ENCODE results near the gene USP9Y.
A peak's percentile ranks its signal among the peaks of the same experiment; 100 is the strongest.

USP9Y gene

DNA sequence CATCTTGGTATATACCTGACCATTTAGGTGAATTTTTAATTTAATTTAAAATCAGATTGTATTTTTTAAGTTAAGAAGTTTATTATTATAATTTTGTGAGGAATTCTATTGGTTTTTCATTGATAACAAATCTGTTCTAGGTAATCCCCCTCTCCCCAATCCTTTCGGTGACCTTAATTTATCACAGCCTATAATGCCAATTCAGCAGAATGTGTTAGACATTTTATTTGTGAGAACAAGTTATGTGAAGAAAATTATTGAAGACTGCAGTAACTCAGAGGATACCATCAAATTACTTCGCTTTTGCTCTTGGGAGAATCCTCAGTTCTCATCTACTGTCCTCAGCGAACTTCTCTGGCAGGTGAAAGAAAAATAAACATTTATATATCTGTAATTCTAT, 145.8 kb downstream of the USP9Y start:
- Histone ChIP-seq H3K4me1 (ENCODE audit: control insufficient read depth, insufficient read depth, low read length, poor library complexity, severe bottlenecking) (no peaks in the 10 kb centered on the region), H3K27ac (ENCODE audit: low read depth, low read length, severe bottlenecking) (no peak overlapping the region), H3K9me3 (ENCODE audit: control insufficient read depth, low read length) (no peaks in the 10 kb centered on the region), H3K4me3 (ENCODE audit: extremely low read depth, insufficient read depth, low read length, poor library complexity, severe bottlenecking) (no peak overlapping the region), H3K36me3 (ENCODE audit: control insufficient read depth, insufficient read depth, low read length) (peaks cover 21% of the 10 kb centered on the region)
- no CpG with 5 or more reads among the region's 3 CpGs for WGBS, 2 experiments (ENCODE audit: insufficient coverage in 2 of 2)

DNA sequence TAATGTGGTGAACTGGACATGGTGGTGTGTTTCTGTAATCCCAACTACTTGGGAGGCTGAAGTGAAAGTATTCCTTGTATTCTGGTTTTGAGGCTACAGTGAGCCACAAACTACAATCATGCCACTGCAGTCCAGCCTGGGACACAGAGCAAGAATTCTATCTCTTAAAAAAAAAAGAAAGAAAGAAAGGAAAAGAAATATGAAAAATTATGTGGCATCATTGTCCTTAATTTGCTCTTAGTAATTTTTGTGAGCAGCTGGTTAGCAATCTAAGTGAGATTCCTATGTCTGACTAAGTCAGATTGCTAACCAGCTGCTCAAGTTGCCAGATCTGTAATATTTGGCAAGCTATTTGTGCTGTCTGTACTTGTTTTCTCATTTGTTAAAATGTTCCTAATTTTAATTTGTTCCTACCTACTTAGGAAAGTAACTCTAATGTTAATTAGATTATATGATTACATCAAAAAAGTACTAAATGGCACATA, 154.8 kb downstream of the USP9Y start:
- peaks cover 13% of the 10 kb centered on the region for H3K36me3 ChIP-seq (ENCODE audit: control insufficient read depth, insufficient read depth, low read length)
- no peaks in the 10 kb centered on the region for H3K9me3 ChIP-seq (ENCODE audit: control insufficient read depth, low read length)
- no peak overlapping the region for H3K27ac ChIP-seq (ENCODE audit: low read depth, low read length, severe bottlenecking)
- no peak overlapping the region for H3K4me3 ChIP-seq (ENCODE audit: extremely low read depth, insufficient read depth, low read length, poor library complexity, severe bottlenecking)
- H3K4me1 ChIP-seq (ENCODE audit: control insufficient read depth, insufficient read depth, low read length, poor library complexity, severe bottlenecking) = no peaks in the 10 kb centered on the region

DNA sequence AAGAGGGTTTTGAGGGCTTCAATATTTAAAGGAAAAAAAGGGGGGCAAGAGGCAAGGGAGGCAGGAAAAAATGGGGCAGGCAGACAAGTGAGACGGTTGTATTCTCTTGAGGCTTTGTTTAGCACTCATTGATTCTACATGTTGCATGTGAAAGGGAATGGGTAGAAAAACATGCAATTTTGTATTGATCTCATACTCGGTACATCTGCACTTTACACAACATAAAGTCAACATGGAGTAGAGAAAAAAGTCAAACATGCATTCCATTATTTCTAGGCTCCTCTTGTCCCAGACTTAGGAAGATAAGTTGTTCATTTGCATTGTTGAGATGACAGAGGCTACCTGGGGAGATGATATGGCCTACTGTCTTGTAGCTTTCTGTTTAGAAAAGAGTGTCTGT, 166.9 kb downstream of the USP9Y start:
- Histone ChIP-seq H3K4me1 (ENCODE audit: control insufficient read depth, insufficient read depth, low read length, poor library complexity, severe bottlenecking) (no peaks in the 10 kb centered on the region), H3K27ac (ENCODE audit: low read depth, low read length, severe bottlenecking) (no peak overlapping the region), H3K4me3 (ENCODE audit: extremely low read depth, insufficient read depth, low read length, poor library complexity, severe bottlenecking) (no peak overlapping the region), H3K9me3 (ENCODE audit: control insufficient read depth, low read length) (no peaks in the 10 kb centered on the region), H3K36me3 (ENCODE audit: control insufficient read depth, insufficient read depth, low read length) (peaks cover 3% of the 10 kb centered on the region)
- 75% methylated on average over 1 of the region's 2 CpGs; no CpG with 5 or more reads in 1 of the 2 experiments for WGBS, 2 experiments (ENCODE audit: insufficient coverage in 2 of 2)

- H3K36me3 ChIP-seq (ENCODE audit: control insufficient read depth, insufficient read depth, low read length) = no peaks in the 10 kb centered on the region
- H3K9me3 ChIP-seq (ENCODE audit: control insufficient read depth, low read length) = no peaks in the 10 kb centered on the region
- no peaks in the 10 kb centered on the region for H3K4me1 ChIP-seq (ENCODE audit: control insufficient read depth, insufficient read depth, low read length, poor library complexity, severe bottlenecking)
- no peak overlapping the region for H3K4me3 ChIP-seq (ENCODE audit: extremely low read depth, insufficient read depth, low read length, poor library complexity, severe bottlenecking)
- H3K27ac ChIP-seq (ENCODE audit: low read depth, low read length, severe bottlenecking) = no peak overlapping the region
Observed at GRCh38 chrY:12896973-12897372, 195.9 kb downstream of the USP9Y start.

DNA sequence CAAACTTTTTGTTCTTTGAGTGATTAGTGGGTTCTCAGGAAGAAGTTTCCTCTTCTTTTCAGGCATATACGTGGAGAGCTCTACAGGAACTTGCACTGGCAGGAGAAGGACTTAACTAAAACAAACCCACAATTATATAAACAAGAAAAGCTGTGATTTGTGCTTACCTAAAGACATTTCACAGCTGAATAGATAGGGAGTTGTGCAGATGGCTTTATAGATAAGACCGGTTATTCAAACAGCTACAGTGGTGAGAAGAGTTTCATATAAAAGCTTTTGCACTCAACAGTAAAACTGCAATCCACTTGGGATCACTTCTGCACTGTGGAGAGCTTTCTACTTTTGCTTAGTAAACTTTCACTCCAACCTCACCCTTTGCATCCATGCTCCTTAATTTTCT, 197.6 kb downstream of the USP9Y start:
- no CpG with 5 or more reads among the region's 2 CpGs for WGBS, 2 experiments (ENCODE audit: insufficient coverage in 2 of 2)
- H3K9me3 ChIP-seq (ENCODE audit: control insufficient read depth, low read length) = no peaks in the 10 kb centered on the region
- no peak overlapping the region for H3K27ac ChIP-seq (ENCODE audit: low read depth, low read length, severe bottlenecking)
- H3K4me3 ChIP-seq (ENCODE audit: extremely low read depth, insufficient read depth, low read length, poor library complexity, severe bottlenecking) = no peak overlapping the region
- H3K36me3 ChIP-seq (ENCODE audit: control insufficient read depth, insufficient read depth, low read length) = no peaks in the 10 kb centered on the region
- H3K4me1 ChIP-seq (ENCODE audit: control insufficient read depth, insufficient read depth, low read length, poor library complexity, severe bottlenecking) = no peaks in the 10 kb centered on the region

DNA sequence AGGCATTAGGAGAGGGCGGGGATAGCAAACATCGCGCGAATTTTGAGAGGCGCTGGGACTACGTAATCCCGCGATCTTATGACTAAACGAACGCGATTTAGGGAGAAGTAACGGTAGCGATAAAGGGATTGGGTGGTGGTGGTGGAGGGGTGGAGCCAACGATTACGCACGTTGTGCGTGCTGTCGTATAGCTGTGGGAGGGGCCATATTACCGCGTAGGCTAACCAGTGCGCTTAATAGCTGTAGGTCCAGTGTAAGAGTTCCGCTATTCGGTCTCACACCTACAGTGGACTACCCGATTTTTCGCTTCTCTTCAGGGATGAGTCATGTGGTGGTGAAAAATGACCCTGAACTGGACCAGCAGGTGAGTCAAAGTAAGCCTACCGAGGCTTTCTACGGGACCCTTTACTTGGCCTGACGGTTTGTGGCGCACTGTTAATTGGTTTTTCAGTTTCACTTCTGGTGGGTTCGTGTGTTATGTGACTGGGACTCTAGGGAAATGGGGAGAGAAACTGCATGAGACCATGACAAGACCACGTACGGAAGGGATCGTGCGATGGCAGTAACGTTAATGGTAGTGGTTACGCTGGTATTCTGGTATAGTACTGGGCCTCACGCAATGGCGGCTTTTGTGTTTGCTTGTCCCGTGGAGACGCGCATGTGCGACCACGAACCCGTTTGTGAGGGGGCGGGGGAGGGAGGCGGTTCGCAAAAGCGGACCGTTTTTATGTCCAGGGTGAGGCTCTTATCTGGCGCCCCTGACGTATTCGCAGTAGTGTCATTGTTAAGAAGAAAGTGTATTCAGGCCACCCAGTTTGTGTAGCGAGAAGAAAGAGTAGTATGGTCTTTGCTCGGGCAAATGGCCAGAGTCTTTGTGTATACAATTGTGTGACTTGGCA, 203.8 kb downstream of the USP9Y start, which contains the start of gene DDX3Y:
Gene DDX3Y (plus strand): TSS at position 251 of the 899 bp plus-strand sequence. CDS start 69 bp downstream, at position 320.
- peak within 1 kb of the TSS; percentile 98 for H3K27ac ChIP-seq (ENCODE audit: low read depth, low read length, severe bottlenecking)
- peak within 1 kb of the TSS; percentile 64 for H3K4me3 ChIP-seq (ENCODE audit: extremely low read depth, insufficient read depth, low read length, poor library complexity, severe bottlenecking)

GRCh38 chrY:12905517-12905872, 204.5 kb downstream of the USP9Y start:
- peak overlapping the region; percentile 64 for H3K4me3 ChIP-seq (ENCODE audit: extremely low read depth, insufficient read depth, low read length, poor library complexity, severe bottlenecking)
- 0% methylated on average over 11 of the region's 19 CpGs; no CpG with 5 or more reads in 1 of the 2 experiments for WGBS, 2 experiments (ENCODE audit: insufficient coverage in 2 of 2)
- H3K9me3 ChIP-seq (ENCODE audit: control insufficient read depth, low read length) = peaks cover 4% of the 10 kb centered on the region
- peaks cover 4% of the 10 kb centered on the region for H3K4me1 ChIP-seq (ENCODE audit: control insufficient read depth, insufficient read depth, low read length, poor library complexity, severe bottlenecking)
- peak overlapping the region; percentile 98 for H3K27ac ChIP-seq (ENCODE audit: low read depth, low read length, severe bottlenecking)
- peaks cover 7% of the 10 kb centered on the region for H3K36me3 ChIP-seq (ENCODE audit: control insufficient read depth, insufficient read depth, low read length)

More for the DNA sequence above, 203.8 kb downstream of the USP9Y start, which contains the start of gene DDX3Y:
- H3K9me3 ChIP-seq (ENCODE audit: control insufficient read depth, low read length) = peaks cover 4% of the 10 kb centered on the region
- 1% methylated on average over 18 to 34 of the region's 54 CpGs for WGBS, 2 experiments (ENCODE audit: insufficient coverage in 2 of 2)
- peaks cover 4% of the 10 kb centered on the region for H3K4me1 ChIP-seq (ENCODE audit: control insufficient read depth, insufficient read depth, low read length, poor library complexity, severe bottlenecking)
- peaks cover 7% of the 10 kb centered on the region for H3K36me3 ChIP-seq (ENCODE audit: control insufficient read depth, insufficient read depth, low read length)

DNA sequence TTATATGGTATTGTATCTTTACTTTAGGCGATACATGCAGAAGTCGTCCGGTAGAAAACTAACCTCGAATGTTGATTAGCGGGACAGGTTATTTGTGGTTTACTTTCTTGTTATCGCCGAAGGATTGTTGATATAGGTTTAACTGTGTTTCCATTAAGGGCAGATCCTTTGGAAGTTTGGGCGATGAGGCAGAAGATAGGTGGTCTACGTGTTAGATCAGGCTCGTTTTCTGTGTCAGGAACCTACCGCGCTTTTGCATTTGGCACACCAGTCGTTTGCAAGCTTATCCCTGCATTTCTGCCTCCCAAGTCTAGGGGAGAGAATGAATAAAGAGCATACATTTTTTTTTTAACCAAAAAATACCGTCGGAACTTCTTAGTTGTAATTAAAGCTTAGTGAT, 204.9 kb downstream of the USP9Y start:
- peak overlapping the region; percentile 64 for H3K4me3 ChIP-seq (ENCODE audit: extremely low read depth, insufficient read depth, low read length, poor library complexity, severe bottlenecking)
- peaks cover 4% of the 10 kb centered on the region for H3K9me3 ChIP-seq (ENCODE audit: control insufficient read depth, low read length)
- 0% methylated on average over 3 of the region's 15 CpGs; no CpG with 5 or more reads in 1 of the 2 experiments for WGBS, 2 experiments (ENCODE audit: insufficient coverage in 2 of 2)
- H3K4me1 ChIP-seq (ENCODE audit: control insufficient read depth, insufficient read depth, low read length, poor library complexity, severe bottlenecking) = peaks cover 4% of the 10 kb centered on the region
- peak overlapping the region; percentile 98 for H3K27ac ChIP-seq (ENCODE audit: low read depth, low read length, severe bottlenecking)
- peaks cover 11% of the 10 kb centered on the region for H3K36me3 ChIP-seq (ENCODE audit: control insufficient read depth, insufficient read depth, low read length)
